ENCODE data around the gene SRXN1. TPM values are rescaled to one million over a fixed set of nuclear protein-coding genes. Genes with fewer than 3 reads are reported as not detected.
A peak's percentile ranks its signal among the peaks of the same experiment; 100 is the strongest.

Gene SRXN1
- total RNA-seq, 4 donors from 2014 or later: 73.4 to 158 (median 133) TPM

DNA sequence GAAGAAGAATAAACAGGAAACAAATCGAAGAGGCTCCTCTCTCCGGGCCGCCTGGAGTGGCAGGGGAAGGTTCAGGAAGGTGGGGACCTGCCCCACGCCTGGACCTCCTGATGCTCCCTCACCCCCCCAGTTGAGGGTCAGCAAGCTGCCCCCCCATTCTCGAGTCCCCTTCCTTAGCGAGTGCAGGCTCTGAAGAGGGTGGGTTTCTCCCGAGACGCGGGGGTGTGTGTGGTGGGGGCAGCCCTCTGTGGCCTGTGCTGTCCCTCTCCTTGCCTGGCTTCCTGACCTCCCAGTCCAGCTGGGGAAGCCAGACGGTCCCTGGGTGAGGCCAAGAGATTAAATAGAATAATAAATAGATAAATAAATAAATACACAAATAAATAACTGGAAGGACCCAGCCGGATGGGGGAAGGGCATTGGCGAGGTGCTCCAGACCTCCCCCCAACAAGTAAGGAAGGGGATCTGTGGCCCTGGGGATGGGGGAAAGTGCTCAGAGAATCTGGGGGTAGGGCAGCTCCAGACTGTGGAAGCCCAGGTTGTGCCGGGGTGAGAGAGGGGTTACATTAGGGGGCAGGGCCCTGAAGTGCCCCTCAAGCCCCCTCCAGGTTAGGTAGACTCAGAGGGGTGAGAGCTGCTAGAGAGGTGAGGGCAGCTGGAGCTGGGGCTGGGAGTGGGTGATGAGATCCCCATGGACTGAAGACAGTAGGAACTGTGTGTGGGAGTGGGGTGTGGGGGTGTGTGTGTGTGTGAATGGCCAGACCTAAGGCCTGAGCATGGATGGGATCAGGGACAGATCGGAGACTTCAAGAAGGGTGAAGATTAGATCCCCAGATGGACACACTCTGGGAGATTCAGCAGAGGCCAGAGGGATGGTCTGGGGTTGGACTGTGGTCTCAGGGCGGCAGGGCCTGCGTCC lies 9.5 kb upstream of the SRXN1 start:
- Histone ChIP-seq H3K27me3 (peaks cover 5 to 95% (median 21%) of the 10 kb centered on the region in 4 donors), H3K4me1 (peaks cover 7 to 20% (median 15%) of the 10 kb centered on the region in 3 donors), H3K36me3 (no peaks in the 10 kb centered on the region), H3K27ac (no peak overlapping the region), H3K9me3 (no peaks in the 10 kb centered on the region), H3K4me3 (peak overlapping the region in 1 of 4 donors; percentile 28)
- no peak for DNase-seq
- intact Hi-C loops (cut with DNase I): no loop called here
- 37 to 38% methylated on average over 9 of the region's 16 CpGs for WGBS, 2 donors
- TF ChIP-seq POLR2A (IDR thresholded peaks at IDR 0.05): no peak
- TF ChIP-seq, protein P1, sequence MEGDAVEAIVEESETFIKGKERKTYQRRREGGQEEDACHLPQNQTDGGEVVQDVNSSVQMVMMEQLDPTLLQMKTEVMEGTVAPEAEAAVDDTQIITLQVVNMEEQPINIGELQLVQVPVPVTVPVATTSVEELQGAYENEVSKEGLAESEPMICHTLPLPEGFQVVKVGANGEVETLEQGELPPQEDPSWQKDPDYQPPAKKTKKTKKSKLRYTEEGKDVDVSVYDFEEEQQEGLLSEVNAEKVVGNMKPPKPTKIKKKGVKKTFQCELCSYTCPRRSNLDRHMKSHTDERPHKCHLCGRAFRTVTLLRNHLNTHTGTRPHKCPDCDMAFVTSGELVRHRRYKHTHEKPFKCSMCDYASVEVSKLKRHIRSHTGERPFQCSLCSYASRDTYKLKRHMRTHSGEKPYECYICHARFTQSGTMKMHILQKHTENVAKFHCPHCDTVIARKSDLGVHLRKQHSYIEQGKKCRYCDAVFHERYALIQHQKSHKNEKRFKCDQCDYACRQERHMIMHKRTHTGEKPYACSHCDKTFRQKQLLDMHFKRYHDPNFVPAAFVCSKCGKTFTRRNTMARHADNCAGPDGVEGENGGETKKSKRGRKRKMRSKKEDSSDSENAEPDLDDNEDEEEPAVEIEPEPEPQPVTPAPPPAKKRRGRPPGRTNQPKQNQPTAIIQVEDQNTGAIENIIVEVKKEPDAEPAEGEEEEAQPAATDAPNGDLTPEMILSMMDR (IDR thresholded peaks at IDR 0.05): no peak

DNA sequence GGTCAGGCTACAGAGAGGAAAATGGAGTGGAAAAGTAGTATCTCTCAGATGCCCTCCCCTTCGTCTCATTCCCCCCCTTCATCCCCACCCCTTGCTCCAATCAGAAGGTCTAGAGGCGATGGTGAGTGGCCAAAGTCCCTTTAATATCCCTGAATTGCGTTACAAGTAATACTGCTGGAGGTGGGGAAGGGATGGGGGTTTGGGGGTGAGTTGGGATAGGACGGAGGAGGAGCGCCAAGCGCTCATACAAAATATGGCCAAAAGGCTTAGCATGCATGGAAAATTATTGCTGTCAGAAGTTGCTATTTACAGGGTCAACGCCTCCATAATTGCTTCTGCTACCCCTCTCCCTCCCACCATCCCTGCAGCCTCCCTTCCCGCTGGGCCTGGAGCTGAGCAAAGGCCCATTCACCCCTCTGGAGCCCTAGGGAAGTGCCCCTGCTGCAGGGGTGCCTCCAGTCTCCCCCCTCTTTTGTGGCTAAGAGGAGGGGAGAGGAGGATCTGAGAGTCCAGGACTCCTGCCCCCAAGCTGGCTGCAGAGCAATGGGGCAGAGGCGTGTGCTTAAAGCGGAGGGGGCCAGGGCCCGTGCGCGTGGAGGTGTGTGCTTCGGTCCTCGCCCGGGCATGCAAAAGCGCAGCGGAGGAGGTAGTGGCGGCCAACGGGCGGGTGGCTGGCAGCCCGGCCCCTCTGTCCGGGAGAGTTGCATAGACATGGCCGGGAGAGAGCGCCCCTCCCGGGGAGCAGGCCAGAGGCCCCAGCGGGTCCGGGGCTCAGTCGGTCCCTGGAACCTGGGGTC lies 8.7 kb upstream of the SRXN1 start:
- WGBS, 2 donors: 15 to 32% methylated on average over 11 of the region's 29 CpGs

DNA sequence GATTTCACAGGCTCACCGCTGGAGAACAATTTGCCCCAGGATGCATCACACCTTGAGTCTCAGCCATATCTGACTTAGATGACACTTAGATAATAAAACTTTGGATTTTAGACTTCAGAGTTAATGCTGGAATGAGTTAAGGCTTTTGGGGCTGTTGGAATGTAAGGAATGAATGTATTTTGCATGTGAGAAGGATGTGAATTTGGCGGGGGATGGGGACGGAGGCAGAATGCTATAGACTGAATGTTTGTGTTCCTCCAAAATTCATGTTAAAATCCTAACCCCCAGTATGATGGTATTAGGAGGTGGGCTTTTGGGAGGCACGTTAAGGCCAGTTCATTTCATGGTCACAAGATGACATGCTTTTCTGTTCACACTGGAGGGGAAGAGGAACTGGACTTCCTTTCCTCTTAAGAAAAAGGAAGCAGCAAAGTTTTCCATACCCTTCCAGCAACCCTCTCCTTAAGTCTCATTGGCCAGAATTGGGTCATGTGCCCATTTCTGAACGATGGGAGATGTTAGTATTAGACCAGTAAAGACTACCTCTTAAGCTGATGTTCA lies 5.8 kb upstream of the SRXN1 start:
- TF ChIP-seq POLR2A (IDR thresholded peaks at IDR 0.05): no peak
- TF ChIP-seq, protein P1 (IDR thresholded peaks at IDR 0.05): no peak
- H3K4me1 ChIP-seq: peaks cover 11 to 28% (median 18%) of the 10 kb centered on the region in 3 donors
- H3K9me3 ChIP-seq: no peaks in the 10 kb centered on the region
- no peaks in the 10 kb centered on the region for H3K36me3 ChIP-seq
- 35 to 42% methylated on average over 4 to 5 of the region's 5 CpGs for WGBS, 2 donors
- peaks cover 5 to 66% (median 12%) of the 10 kb centered on the region in 4 donors for H3K27me3 ChIP-seq
- no peak overlapping the region for H3K27ac ChIP-seq
- H3K4me3 ChIP-seq: no peak overlapping the region
- intact Hi-C loops (cut with DNase I): loop anchor here (10.0 kb wide), 1 partner anchor 314 kb away; the partner anchor contains the start of gene NRSN2
- DNase-seq: no peak

More for the DNA sequence above, 8.7 kb upstream of the SRXN1 start:
- no peaks in the 10 kb centered on the region for H3K36me3 ChIP-seq
- H3K4me3 ChIP-seq: peak overlapping the region in 1 of 4 donors; percentile 28
- no peak overlapping the region for H3K27ac ChIP-seq
- peaks cover 5 to 94% (median 21%) of the 10 kb centered on the region in 4 donors for H3K27me3 ChIP-seq
- DNase-seq: no peak
- no peaks in the 10 kb centered on the region for H3K9me3 ChIP-seq
- TF ChIP-seq, protein P1 (IDR thresholded peaks at IDR 0.05): no peak
- no peak for TF ChIP-seq POLR2A (IDR thresholded peaks at IDR 0.05)
- peaks cover 7 to 20% (median 15%) of the 10 kb centered on the region in 3 donors for H3K4me1 ChIP-seq
- intact Hi-C loops (cut with DNase I): no loop called here

DNA sequence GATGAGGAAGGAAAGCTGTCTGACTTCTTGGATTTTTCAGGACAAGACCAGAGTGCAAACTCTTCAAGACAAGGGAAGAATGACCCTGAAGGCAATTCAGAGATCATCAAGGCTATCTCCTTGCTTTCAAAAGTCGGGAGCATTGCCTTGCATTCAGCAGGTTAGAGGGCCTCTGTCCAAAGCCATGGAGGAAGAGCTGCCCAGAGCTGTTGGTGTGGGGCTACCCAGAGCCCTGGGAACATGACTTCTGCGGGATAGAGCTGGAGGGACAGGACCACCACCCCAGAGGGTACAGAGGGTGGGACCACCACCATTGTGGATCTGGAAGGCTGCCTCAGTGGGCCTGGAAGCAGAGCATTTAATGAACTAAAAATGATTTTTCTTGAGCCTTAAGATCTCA lies 5.2 kb upstream of the SRXN1 start:
- Histone ChIP-seq H3K4me1 (peaks cover 13 to 26% (median 15%) of the 10 kb centered on the region in 3 donors), H3K27me3 (peaks cover under 1 to 60% (median 10%) of the 10 kb centered on the region in 4 donors), H3K27ac (no peak overlapping the region), H3K4me3 (no peak overlapping the region), H3K9me3 (no peaks in the 10 kb centered on the region), H3K36me3 (no peaks in the 10 kb centered on the region)
- TF ChIP-seq, protein P1 (IDR thresholded peaks at IDR 0.05): no peak
- no peak for TF ChIP-seq POLR2A (IDR thresholded peaks at IDR 0.05)
- intact Hi-C loops (cut with DNase I): loop anchor here (10.0 kb wide), 1 partner anchor 313 kb away; the partner anchor contains the start of gene NRSN2
- DNase-seq: no peak
- 23 to 56% methylated on average over 2 of the region's 2 CpGs for WGBS, 2 donors
